Karpas-422 (cell line): ENCODE data around the gene ZGLP1. TPM values are rescaled to one million over a fixed set of nuclear protein-coding genes. Genes with fewer than 3 reads are reported as not detected.

Experiments
- DNase-seq: peaks from one replicate; pipeline ENCODE4 v3.0.0-alpha.2; 2015
- H2AFZ ChIP-seq: fragments of 200-600 bp; sonication (generic); 2 replicates; pipeline ENCODE4 v1.6.1; 2014; ENCODE audit warnings: antibody characterized with exemption, low read length, mixed read lengths
- H3K27ac ChIP-seq: fragments of 200-600 bp; sonication (generic); 2 replicates; pipeline ENCODE4 v1.5.1; 2014; ENCODE audit warnings: mild to moderate bottlenecking, low read length, moderate library complexity
- H3K27me3 ChIP-seq: fragments of 200-600 bp; sonication (generic); 2 replicates; pipeline ENCODE4 v1.6.1; 2014; ENCODE audit warnings: low read length, mixed read lengths
- H3K36me3 ChIP-seq: fragments of 200-600 bp; sonication (generic); 2 replicates; pipeline ENCODE4 v1.6.1; 2014; ENCODE audit warnings: low read length, mixed read lengths; ENCODE audit not compliant: insufficient read depth
- H3K4me1 ChIP-seq: fragments of 200-600 bp; sonication (generic); 2 replicates; pipeline ENCODE4 v1.6.1; 2014; ENCODE audit warnings: mild to moderate bottlenecking, low read length, mixed read lengths
- H3K4me2 ChIP-seq: fragments of 200-600 bp; sonication (generic); 2 replicates; pipeline ENCODE4 v1.6.1; 2014; ENCODE audit warnings: low read length, low read depth, mild to moderate bottlenecking; ENCODE audit not compliant: poor library complexity, severe bottlenecking
- H3K4me3 ChIP-seq: fragments of 200-600 bp; sonication (generic); 2 replicates; pipeline ENCODE4 v1.5.1; 2014; ENCODE audit warnings: mild to moderate bottlenecking, antibody characterized with exemption, low read length, mixed read lengths
- H3K79me2 ChIP-seq: fragments of 200-600 bp; sonication (generic); 2 replicates; pipeline ENCODE4 v1.6.1; 2014; ENCODE audit warnings: mild to moderate bottlenecking, low read length, mixed read lengths
- H3K9ac ChIP-seq: fragments of 200-600 bp; sonication (generic); 2 replicates; pipeline ENCODE4 v1.6.0; 2014; ENCODE audit warnings: low read length
- H3K9me2 ChIP-seq: fragments of 200-600 bp; sonication (generic), shearing (Covaris generic); replicated peaks from 2 replicates; pipeline ENCODE4 v1.6.0; 2014; ENCODE audit warnings: mild to moderate bottlenecking, low read length, moderate library complexity; ENCODE audit not compliant: insufficient read depth
- H3K9me3 ChIP-seq: fragments of 300-700, 200-600 bp; sonication (generic); 2 replicates; pipeline ENCODE4 v1.6.1; 2014; ENCODE audit warnings: low read length, mixed read lengths
- H4K20me1 ChIP-seq: fragments of 200-600 bp; sonication (generic); 2 replicates; pipeline ENCODE4 v1.6.1; 2014; ENCODE audit warnings: mild to moderate bottlenecking, antibody characterized with exemption, low read length, low read depth; ENCODE audit not compliant: insufficient read depth
- total RNA-seq: library from RNA; depleted of rRNA; stranded (reverse); fragments of >200 nt; shearing (Covaris generic); gene quantifications from 2 replicates; pipeline ENCODE4 v1.2.3, GENCODE V29; 2014; ENCODE audit warnings: low replicate concordance

The ZGLP1 gene
- total RNA-seq, 1 experiment from 2014 or later, result 5.3 TPM

GRCh38 chr19:10279737-10280442 lies 29.7 kb downstream of the ZGLP1 start:
- Histone ChIP-seq H3K9me2 (no peaks in the 10 kb centered on the region), H3K9ac (no peak overlapping the region), H3K36me3 (no peaks in the 10 kb centered on the region), H4K20me1 (no peaks in the 10 kb centered on the region), H3K79me2 (no peaks in the 10 kb centered on the region), H3K4me1 (no peaks in the 10 kb centered on the region), H3K4me3 (no peak overlapping the region), H3K27me3 (no peaks in the 10 kb centered on the region), H3K4me2 (no peak overlapping the region), H3K9me3 (no peaks in the 10 kb centered on the region), H2AFZ (no peak overlapping the region), H3K27ac (no peak overlapping the region)
- DNase-seq, result no peak

DNA sequence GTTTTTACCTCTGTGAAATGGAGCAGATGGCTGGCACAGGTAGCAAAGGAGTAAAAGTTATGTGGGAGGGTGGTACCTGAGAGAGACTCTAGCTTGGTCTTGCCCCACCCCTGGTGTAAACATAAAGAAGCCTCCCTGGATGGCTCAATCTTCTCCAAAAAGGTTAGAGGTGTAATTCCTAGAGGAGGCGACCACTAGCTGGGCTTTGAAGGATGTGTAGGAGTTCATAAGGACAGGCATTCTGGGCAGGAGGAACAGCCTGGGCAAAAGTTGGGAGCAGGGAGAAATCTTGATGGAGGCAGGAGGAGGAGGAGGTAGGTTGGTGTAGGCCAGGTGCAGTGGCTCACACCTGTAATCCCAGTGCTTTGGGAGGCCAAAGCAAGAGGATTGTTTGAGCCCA lies 30.7 kb downstream of the ZGLP1 start:
- Histone ChIP-seq H2AFZ (no peak overlapping the region), H3K79me2 (no peaks in the 10 kb centered on the region), H3K9ac (no peak overlapping the region), H3K9me2 (no peaks in the 10 kb centered on the region), H4K20me1 (no peaks in the 10 kb centered on the region), H3K27me3 (no peaks in the 10 kb centered on the region), H3K4me1 (no peaks in the 10 kb centered on the region), H3K36me3 (no peaks in the 10 kb centered on the region), H3K4me2 (no peak overlapping the region), H3K4me3 (no peak overlapping the region), H3K27ac (no peak overlapping the region), H3K9me3 (no peaks in the 10 kb centered on the region)
- no peak for DNase-seq

- H3K9ac ChIP-seq, result no peak overlapping the region
- H3K4me3 ChIP-seq, result no peak overlapping the region
- H3K27ac ChIP-seq, result no peak overlapping the region
- H4K20me1 ChIP-seq, result no peaks in the 10 kb centered on the region
- no peaks in the 10 kb centered on the region for H3K9me3 ChIP-seq
- H3K4me1 ChIP-seq, result no peaks in the 10 kb centered on the region
- no peaks in the 10 kb centered on the region for H3K79me2 ChIP-seq
- DNase-seq, result no peak
- no peak overlapping the region for H3K4me2 ChIP-seq
- H3K9me2 ChIP-seq, result no peaks in the 10 kb centered on the region
- H3K27me3 ChIP-seq, result no peaks in the 10 kb centered on the region
- H2AFZ ChIP-seq, result no peak overlapping the region
- no peaks in the 10 kb centered on the region for H3K36me3 ChIP-seq
These were observed 31.6 kb downstream of the ZGLP1 start for GRCh38 chr19:10277795-10278589.

DNA sequence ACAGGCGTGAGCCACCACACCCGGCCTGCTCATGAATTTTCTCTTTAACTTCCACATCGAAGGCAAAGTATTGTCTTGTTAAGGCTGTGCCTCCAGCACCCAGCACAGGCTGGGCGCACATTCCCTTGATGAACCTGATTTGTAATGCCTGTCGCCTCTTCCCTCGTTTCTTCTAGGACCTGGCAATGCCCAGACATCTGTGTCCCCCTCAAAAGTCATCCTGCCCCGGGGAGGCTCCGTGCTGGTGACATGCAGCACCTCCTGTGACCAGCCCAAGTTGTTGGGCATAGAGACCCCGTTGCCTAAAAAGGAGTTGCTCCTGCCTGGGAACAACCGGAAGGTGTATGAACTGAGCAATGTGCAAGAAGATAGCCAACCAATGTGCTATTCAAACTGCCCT lies 35.0 kb downstream of the ZGLP1 start:
- Histone ChIP-seq H3K9me3 (no peaks in the 10 kb centered on the region), H3K27ac (no peak overlapping the region), H3K4me1 (peaks cover 22% of the 10 kb centered on the region), H3K4me3 (no peak overlapping the region), H2AFZ (no peak overlapping the region), H3K79me2 (no peaks in the 10 kb centered on the region), H3K4me2 (no peak overlapping the region), H4K20me1 (no peaks in the 10 kb centered on the region), H3K9ac (no peak overlapping the region), H3K27me3 (no peaks in the 10 kb centered on the region), H3K9me2 (no peaks in the 10 kb centered on the region), H3K36me3 (no peaks in the 10 kb centered on the region)
- no peak for DNase-seq

- Histone ChIP-seq H3K9me2 (no peaks in the 10 kb centered on the region), H3K27ac (no peak overlapping the region), H4K20me1 (no peaks in the 10 kb centered on the region), H3K36me3 (no peaks in the 10 kb centered on the region), H3K9ac (no peak overlapping the region), H3K4me3 (no peak overlapping the region), H3K27me3 (no peaks in the 10 kb centered on the region), H3K79me2 (no peaks in the 10 kb centered on the region), H2AFZ (no peak overlapping the region), H3K9me3 (no peaks in the 10 kb centered on the region), H3K4me2 (peak overlapping the region; percentile 68), H3K4me1 (peaks cover 23% of the 10 kb centered on the region)
- DNase-seq, result peak; percentile 39
These were observed 38.0 kb downstream of the ZGLP1 start for GRCh38 chr19:10271543-10272086.

GRCh38 chr19:10270616-10271394 lies 38.8 kb downstream of the ZGLP1 start, which contains the start of gene ICAM1:
TSS of gene ICAM1 (plus strand) at chr19:10271120. CDS start at chr19:10271160, 40 bp downstream.
- no peaks in the 10 kb centered on the region for H3K9me3 ChIP-seq
- no peaks in the 10 kb centered on the region for H3K9me2 ChIP-seq
- H3K36me3 ChIP-seq, result no peaks in the 10 kb centered on the region
- DNase-seq, result peak; percentile 71
- no peaks in the 10 kb centered on the region for H4K20me1 ChIP-seq
- H3K27me3 ChIP-seq, result no peaks in the 10 kb centered on the region
- H2AFZ ChIP-seq, result peak within 1 kb of the TSS; percentile 91; the same call in 1 of the 2 replicates
- H3K27ac ChIP-seq, result no peak within 1 kb of the TSS
- H3K9ac ChIP-seq, result peak within 1 kb of the TSS; percentile 62
- peaks cover 23% of the 10 kb centered on the region for H3K4me1 ChIP-seq
- peak within 1 kb of the TSS; percentile 73 for H3K4me2 ChIP-seq
- H3K79me2 ChIP-seq, result no peaks in the 10 kb centered on the region
- peak within 1 kb of the TSS; percentile 57 for H3K4me3 ChIP-seq

- no peaks in the 10 kb centered on the region for H3K9me2 ChIP-seq
- H2AFZ ChIP-seq, result peak overlapping the region; percentile 91; the same call in 1 of the 2 replicates
- H3K79me2 ChIP-seq, result no peaks in the 10 kb centered on the region
- peak; percentile 36 for DNase-seq
- peak overlapping the region; percentile 62 for H3K9ac ChIP-seq
- no peaks in the 10 kb centered on the region for H4K20me1 ChIP-seq
- peak overlapping the region; percentile 57 for H3K4me3 ChIP-seq
- H3K4me2 ChIP-seq, result peak overlapping the region; percentile 73
- peaks cover 23% of the 10 kb centered on the region for H3K4me1 ChIP-seq
- H3K36me3 ChIP-seq, result no peaks in the 10 kb centered on the region
- H3K27ac ChIP-seq, result no peak overlapping the region
- H3K9me3 ChIP-seq, result no peaks in the 10 kb centered on the region
- no peaks in the 10 kb centered on the region for H3K27me3 ChIP-seq
These were observed 39.4 kb downstream of the ZGLP1 start for GRCh38 chr19:10270180-10270615.
